ENCODE data around the gene SCD5. TPM values are rescaled to one million over a fixed set of nuclear protein-coding genes. Genes with fewer than 3 reads are reported as not detected.

SCD5 gene
- total and polyA plus RNA-seq, 2 of the 8 experiments (the other 6 are each of a cell fraction or from before 2014, with no cell fraction given), result 0.92 to 1.2 TPM

- no peak overlapping the region for H3K56ac ChIP-seq (replicated peaks; ENCODE audit: insufficient read length, low read depth, low read length)
- H3K4me3 ChIP-seq (ENCODE audit: extremely low read depth in 1 of 4, insufficient read depth in 2 of 4, low read depth in 3 of 4, low read length in 4 of 4), result no peak overlapping the region
- H3K14ac ChIP-seq (ENCODE audit: insufficient read length), result no peak overlapping the region
- WGBS, 2 experiments (ENCODE audit: extremely low coverage in 1 of 2, insufficient coverage in 1 of 2, insufficient read length in 1 of 2, insufficient replicate concordance in 2 of 2, low coverage in 1 of 2, low lambda C conversion rate in 2 of 2, missing lambda C conversion rate in 1 of 2), result 86% methylated on average over 5 of the region's 5 CpGs; no CpG with 5 or more reads in 1 of the 2 experiments
- H2BK20ac ChIP-seq (ENCODE audit: low read length), result no peak overlapping the region
- H3K27ac ChIP-seq (ENCODE audit: low read depth, low read length), result no peak overlapping the region
- no peak for TF ChIP-seq SIRT6 (IDR thresholded peaks at IDR 0.05; ENCODE audit: low read length)
- no peak for TF ChIP-seq KDM1A (IDR thresholded peaks at IDR 0.05; ENCODE audit: borderline replicate concordance, low read length)
- no peak for TF ChIP-seq SP4 (IDR thresholded peaks at IDR 0.05; ENCODE audit: low read length)
- no peak for TF ChIP-seq E2F6 (IDR thresholded peaks at IDR 0.05)
- TF ChIP-seq SP1 (IDR thresholded peaks at IDR 0.05; ENCODE audit: low read depth, low read length), result no peak
- no peak for TF ChIP-seq CTBP2 (IDR thresholded peaks at IDR 0.05; ENCODE audit: borderline replicate concordance, insufficient read depth, insufficient read length, low read length)
- no peak for TF ChIP-seq CHD2 (IDR thresholded peaks at IDR 0.05; ENCODE audit: low read length)
- no peak for TF ChIP-seq ATF2 (IDR thresholded peaks at IDR 0.05; ENCODE audit: low read length)
- no peak overlapping the region for H2AK5ac ChIP-seq (ENCODE audit: low read depth, low read length)
- no peak overlapping the region for H2BK5ac ChIP-seq (ENCODE audit: low read depth, low read length)
- FAIRE-seq, result no peak
- ChIA-PET CTCF (ENCODE audit: partially characterized antibody) (interaction anchor here (0.8 kb wide), 1 partner anchor 116 kb away, joined by 3 read pairs; no protein-coding TSS in a partner anchor), POLR2A (ENCODE audit: partially characterized antibody) (no interaction called here)
- H3K9ac ChIP-seq (replicated peaks in 1 of 4; ENCODE audit: extremely low read depth in 1 of 4, low read depth in 3 of 4, low read length in 3 of 4), result no peak overlapping the region
- no peak overlapping the region for H4K8ac ChIP-seq (ENCODE audit: extremely low read depth, insufficient read depth, low read length)
- H3K18ac ChIP-seq (ENCODE audit: extremely low read depth, low read length), result no peak overlapping the region
- no peaks in the 10 kb centered on the region for H3K79me2 ChIP-seq (ENCODE audit: control insufficient read depth in 1 of 2, insufficient read depth in 2 of 2, low read length in 2 of 2)
- H3K4me1 ChIP-seq (replicated peaks in 1 of 4; ENCODE audit: control insufficient read depth in 3 of 4, insufficient read depth in 4 of 4, low read length in 3 of 4), result no peaks in the 10 kb centered on the region
- no peak overlapping the region for H4K5ac ChIP-seq (ENCODE audit: insufficient read length, low read depth, low read length)
- H3K79me1 ChIP-seq (ENCODE audit: low read depth, low read length), result no peaks in the 10 kb centered on the region
- no peak overlapping the region for H3K4me2 ChIP-seq (ENCODE audit: insufficient read depth in 1 of 2, low read depth in 2 of 2, low read length in 2 of 2)
- DNase-seq (ENCODE audit: low read depth in 1 of 2, low spot score in 2 of 2), result no peak
- no peak overlapping the region for H3K4ac ChIP-seq (replicated peaks; ENCODE audit: insufficient read length, low read depth, low read length)
- no peaks in the 10 kb centered on the region for H3K9me3 ChIP-seq (ENCODE audit: insufficient read depth in 2 of 2, low read depth in 1 of 2, low read length in 1 of 2)
- no peak overlapping the region for H4K91ac ChIP-seq (replicated peaks; ENCODE audit: insufficient read length, low read length)
- H3K36me3 ChIP-seq (ENCODE audit: control insufficient read depth in 2 of 4, insufficient read depth in 4 of 4, low read length in 3 of 4), result no peaks in the 10 kb centered on the region
- no peak overlapping the region for H2AFZ ChIP-seq (ENCODE audit: low read length)
- no peaks in the 10 kb centered on the region; the same call in 1 of the 2 replicates for H3K23me2 ChIP-seq (ENCODE audit: low read depth, low read length)
- no peak overlapping the region for H2BK120ac ChIP-seq (replicated peaks; ENCODE audit: low read depth, low read length)
- H4K20me1 ChIP-seq (replicated peaks in 1 of 2; ENCODE audit: control insufficient read depth in 1 of 2, insufficient read depth in 2 of 2, low read length in 2 of 2), result no peaks in the 10 kb centered on the region
- H3K23ac ChIP-seq (ENCODE audit: insufficient read length), result no peak overlapping the region
- no peaks in the 10 kb centered on the region for H3K27me3 ChIP-seq (replicated peaks in 1 of 4; ENCODE audit: control insufficient read depth in 3 of 4, extremely low read depth in 1 of 4, insufficient read depth in 3 of 4, low read length in 3 of 4)
- no peak overlapping the region for H2BK12ac ChIP-seq (ENCODE audit: low read depth, low read length)
- H2BK15ac ChIP-seq (ENCODE audit: low read length), result no peak overlapping the region
These were observed 152.5 kb downstream of the SCD5 start for GRCh38 chr4:82645936-82646565.
